DOHH2 (cell line): ENCODE results near the gene DDR1.

ENCODE experiments used
- CTCF ChIP-seq: fragments of 200-600 bp; sonication (generic); IDR thresholded peaks from one replicate; pipeline ENCODE4 v1.5.1; 2014; ENCODE audit warnings: antibody characterized with exemption, mild to moderate bottlenecking, low read depth, low read length; ENCODE audit not compliant: poor library complexity, severe bottlenecking
- EZH2phosphoT487 ChIP-seq: fragments of 200-600 bp; sonication (generic); IDR thresholded peaks from 2 replicates; pipeline ENCODE4 v1.6.1; 2017; ENCODE audit warnings: borderline replicate concordance, mild to moderate bottlenecking, antibody characterized with exemption, low read length, moderate library complexity, mixed read lengths

- TF ChIP-seq CTCF (no peak), EZH2phosphoT487 (no peak)
Measured at GRCh38 chr6:30871592-30872183, 12.6 kb upstream of the DDR1 start.
